ENCODE data around the gene WNK1.

Gene WNK1

DNA sequence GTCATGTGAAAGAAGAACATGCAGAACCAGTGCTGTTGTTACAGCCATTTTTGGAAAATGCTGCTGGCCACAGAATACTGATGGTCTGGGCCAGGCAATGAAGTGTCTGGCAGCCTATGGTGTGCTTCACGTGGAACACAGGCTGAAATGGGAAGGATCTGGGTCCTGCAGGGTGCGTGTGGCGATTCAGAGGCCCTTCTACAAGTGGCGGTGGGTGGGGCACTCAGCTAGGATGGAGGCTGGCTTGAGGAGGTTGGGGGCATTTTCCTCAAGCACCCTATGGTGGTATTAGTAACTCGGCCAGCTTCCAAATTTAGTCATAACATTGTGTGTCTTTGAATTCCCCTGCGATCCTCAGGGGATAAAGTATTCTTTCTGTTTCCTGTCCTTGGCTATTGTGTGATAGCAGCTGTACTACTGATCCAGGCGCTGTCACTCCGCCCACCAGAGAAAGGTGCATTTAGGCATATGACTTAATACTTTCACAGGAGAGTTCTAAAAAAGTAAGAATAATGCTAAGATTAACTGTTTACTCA lies 206.3 kb downstream of the WNK1 start:
- DNase-seq = no peak

Measured in CD4-positive, alpha-beta T cell treated with Interleukin-12 subunit alpha and Interleukin-12 subunit beta, for 1 hour (primary cell).